OCI-LY3 (cell line): Measurements from ENCODE around the gene GJD4.

Experiments
- CTCF ChIP-seq: fragments of 200-600, 300-600 bp; sonication (generic); IDR thresholded peaks from 2 replicates; pipeline ENCODE4 v1.5.1; 2014; ENCODE audit warnings: antibody characterized with exemption, low read length, low read depth
- EZH2phosphoT487 ChIP-seq: fragments of 200-600 bp; shearing (Covaris generic); IDR thresholded peaks from 2 replicates; pipeline ENCODE4 v1.6.1; 2018; ENCODE audit warnings: antibody characterized with exemption, mixed run types, low read depth

GRCh38 chr10:35572583-35572982 is 32.6 kb upstream of the GJD4 start:
- TF ChIP-seq CTCF: no peak
- no peak for TF ChIP-seq EZH2phosphoT487
